ENCODE results near the gene SPCS2.
"Not testable (repeated sequence)": the region's sequence is repeated elsewhere in the genome, so short reads cannot be mapped to it uniquely, and the experiment has no call there.

SPCS2 gene

GRCh38 chr11:74954199-74954598 is 5.1 kb downstream of the SPCS2 start:
- Histone ChIP-seq H2AFZ (ENCODE audit: low read depth, low read length) (no peak overlapping the region), H3K9me3 (ENCODE audit: low read length) (peaks cover 2% of the 10 kb centered on the region), H3K36me3 (ENCODE audit: insufficient read depth, low read length) (peaks cover 22% of the 10 kb centered on the region), H3K27me3 (ENCODE audit: insufficient read depth, low read length) (no peaks in the 10 kb centered on the region), H3K4me3 (ENCODE audit: low read length) (no peak overlapping the region), H3K4me1 (ENCODE audit: insufficient read depth, low read length) (peaks cover 11% of the 10 kb centered on the region)

GRCh38 chr11:74956397-74957015 is 7.4 kb downstream of the SPCS2 start:
- H3K36me3 ChIP-seq (ENCODE audit: insufficient read depth, low read length), result peaks cover 20% of the 10 kb centered on the region
- peaks cover 4% of the 10 kb centered on the region for H3K4me1 ChIP-seq (ENCODE audit: insufficient read depth, low read length)
- no peaks in the 10 kb centered on the region for H3K27me3 ChIP-seq (ENCODE audit: insufficient read depth, low read length)
- H3K9me3 ChIP-seq (ENCODE audit: low read length), result peaks cover 2% of the 10 kb centered on the region
- no peak overlapping the region for H3K4me3 ChIP-seq (ENCODE audit: low read length)
- H2AFZ ChIP-seq (ENCODE audit: low read depth, low read length), result no peak overlapping the region

- peaks cover 4% of the 10 kb centered on the region for H3K4me1 ChIP-seq (ENCODE audit: insufficient read depth, low read length)
- H3K4me3 ChIP-seq (ENCODE audit: low read length), result no peak overlapping the region
- peaks cover 14% of the 10 kb centered on the region for H3K36me3 ChIP-seq (ENCODE audit: insufficient read depth, low read length)
- H2AFZ ChIP-seq (ENCODE audit: low read depth, low read length), result no peak overlapping the region
- H3K27me3 ChIP-seq (ENCODE audit: insufficient read depth, low read length), result no peaks in the 10 kb centered on the region
- H3K9me3 ChIP-seq (ENCODE audit: low read length), result peaks cover 2% of the 10 kb centered on the region
Measured at GRCh38 chr11:74957937-74958629, 9.0 kb downstream of the SPCS2 start.

- H3K4me1 ChIP-seq (ENCODE audit: insufficient read depth, low read length); H2AFZ ChIP-seq (ENCODE audit: low read depth, low read length); H3K4me3 ChIP-seq (ENCODE audit: low read length); H3K27me3 ChIP-seq (ENCODE audit: insufficient read depth, low read length); H3K9me3 ChIP-seq (ENCODE audit: low read length): not testable (repeated sequence)
- peaks cover 12% of the 10 kb centered on the region for H3K36me3 ChIP-seq (ENCODE audit: insufficient read depth, low read length)
Measured at GRCh38 chr11:74960128-74960527, 11.1 kb downstream of the SPCS2 start.

- H3K36me3 ChIP-seq (ENCODE audit: insufficient read depth, low read length), result peaks cover 54% of the 10 kb centered on the region
Measured at GRCh38 chr11:74966651-74967050, 17.6 kb downstream of the SPCS2 start.

GRCh38 chr11:74970852-74971395 is 21.9 kb downstream of the SPCS2 start:
- Histone ChIP-seq H3K4me3 (ENCODE audit: low read length) (no peak overlapping the region), H3K27me3 (ENCODE audit: insufficient read depth, low read length) (no peaks in the 10 kb centered on the region), H3K36me3 (ENCODE audit: insufficient read depth, low read length) (peaks cover 73% of the 10 kb centered on the region), H2AFZ (ENCODE audit: low read depth, low read length) (no peak overlapping the region), H3K9me3 (ENCODE audit: low read length) (peaks cover 2% of the 10 kb centered on the region), H3K4me1 (ENCODE audit: insufficient read depth, low read length) (no peaks in the 10 kb centered on the region)

More at GRCh38 chr11:74966651-74967050, 17.6 kb downstream of the SPCS2 start:
- no peak overlapping the region for H2AFZ ChIP-seq (ENCODE audit: low read depth, low read length)
- no peaks in the 10 kb centered on the region for H3K9me3 ChIP-seq (ENCODE audit: low read length)
- H3K4me3 ChIP-seq (ENCODE audit: low read length), result no peak overlapping the region
- H3K27me3 ChIP-seq (ENCODE audit: insufficient read depth, low read length), result no peaks in the 10 kb centered on the region
- no peaks in the 10 kb centered on the region for H3K4me1 ChIP-seq (ENCODE audit: insufficient read depth, low read length)

- no peaks in the 10 kb centered on the region for H3K27me3 ChIP-seq (ENCODE audit: insufficient read depth, low read length)
Measured at GRCh38 chr11:74971424-74971823, 22.4 kb downstream of the SPCS2 start.

GRCh38 chr11:74978041-74978440 is 29.0 kb downstream of the SPCS2 start:
- Histone ChIP-seq H3K4me1 (ENCODE audit: insufficient read depth, low read length) (no peaks in the 10 kb centered on the region), H3K9me3 (ENCODE audit: low read length) (peaks cover 2% of the 10 kb centered on the region), H3K27me3 (ENCODE audit: insufficient read depth, low read length) (no peaks in the 10 kb centered on the region), H3K36me3 (ENCODE audit: insufficient read depth, low read length) (peaks cover 48% of the 10 kb centered on the region), H3K4me3 (ENCODE audit: low read length) (no peak overlapping the region), H2AFZ (ENCODE audit: low read depth, low read length) (no peak overlapping the region)

More at GRCh38 chr11:74971424-74971823, 22.4 kb downstream of the SPCS2 start:
- Histone ChIP-seq H3K4me3 (ENCODE audit: low read length) (no peak overlapping the region), H3K36me3 (ENCODE audit: insufficient read depth, low read length) (peaks cover 73% of the 10 kb centered on the region), H3K4me1 (ENCODE audit: insufficient read depth, low read length) (no peaks in the 10 kb centered on the region), H2AFZ (ENCODE audit: low read depth, low read length) (no peak overlapping the region), H3K9me3 (ENCODE audit: low read length) (peaks cover 2% of the 10 kb centered on the region)

- peaks cover 32% of the 10 kb centered on the region for H3K36me3 ChIP-seq (ENCODE audit: insufficient read depth, low read length)
Measured at GRCh38 chr11:74980634-74981033, 31.6 kb downstream of the SPCS2 start.

GRCh38 chr11:74981888-74982287 is 32.8 kb downstream of the SPCS2 start:
- Histone ChIP-seq H3K4me1 (ENCODE audit: insufficient read depth, low read length) (no peaks in the 10 kb centered on the region), H3K36me3 (ENCODE audit: insufficient read depth, low read length) (peaks cover 21% of the 10 kb centered on the region), H3K9me3 (ENCODE audit: low read length) (no peaks in the 10 kb centered on the region), H3K4me3 (ENCODE audit: low read length) (no peak overlapping the region), H2AFZ (ENCODE audit: low read depth, low read length) (no peak overlapping the region), H3K27me3 (ENCODE audit: insufficient read depth, low read length) (no peaks in the 10 kb centered on the region)

More at GRCh38 chr11:74980634-74981033, 31.6 kb downstream of the SPCS2 start:
- Histone ChIP-seq H3K4me1 (ENCODE audit: insufficient read depth, low read length) (no peaks in the 10 kb centered on the region), H3K27me3 (ENCODE audit: insufficient read depth, low read length) (no peaks in the 10 kb centered on the region), H2AFZ (ENCODE audit: low read depth, low read length) (no peak overlapping the region), H3K4me3 (ENCODE audit: low read length) (no peak overlapping the region), H3K9me3 (ENCODE audit: low read length) (no peaks in the 10 kb centered on the region)

- Histone ChIP-seq H3K4me1 (ENCODE audit: insufficient read depth, low read length) (no peaks in the 10 kb centered on the region), H3K9me3 (ENCODE audit: low read length) (no peaks in the 10 kb centered on the region), H3K27me3 (ENCODE audit: insufficient read depth, low read length) (no peaks in the 10 kb centered on the region), H3K36me3 (ENCODE audit: insufficient read depth, low read length) (peaks cover 9% of the 10 kb centered on the region), H3K4me3 (ENCODE audit: low read length) (no peak overlapping the region), H2AFZ (ENCODE audit: low read depth, low read length) (no peak overlapping the region)
Measured at GRCh38 chr11:74984070-74984469, 35.0 kb downstream of the SPCS2 start.

- Histone ChIP-seq H3K36me3 (ENCODE audit: insufficient read depth, low read length) (peaks cover 4% of the 10 kb centered on the region), H2AFZ (ENCODE audit: low read depth, low read length) (no peak overlapping the region), H3K4me3 (ENCODE audit: low read length) (no peak overlapping the region), H3K4me1 (ENCODE audit: insufficient read depth, low read length) (no peaks in the 10 kb centered on the region), H3K9me3 (ENCODE audit: low read length) (no peaks in the 10 kb centered on the region), H3K27me3 (ENCODE audit: insufficient read depth, low read length) (no peaks in the 10 kb centered on the region)
Measured at GRCh38 chr11:74984730-74985129, 35.7 kb downstream of the SPCS2 start.

GRCh38 chr11:74988541-74989259 is 39.6 kb downstream of the SPCS2 start, which contains the start of gene NEU3:
Gene NEU3, plus strand, starts transcription at chr11:74988933. Its CDS starts 128 bp downstream, at chr11:74989061.
- H3K9me3 ChIP-seq (ENCODE audit: low read length), result no peaks in the 10 kb centered on the region
- peak within 1 kb of the TSS; percentile 60 for H2AFZ ChIP-seq (ENCODE audit: low read depth, low read length)
- H3K27me3 ChIP-seq (ENCODE audit: insufficient read depth, low read length), result no peaks in the 10 kb centered on the region
- H3K36me3 ChIP-seq (ENCODE audit: insufficient read depth, low read length), result peaks cover 6% of the 10 kb centered on the region
- H3K4me1 ChIP-seq (ENCODE audit: insufficient read depth, low read length), result no peaks in the 10 kb centered on the region
- H3K4me3 ChIP-seq (ENCODE audit: low read length), result peak within 1 kb of the TSS; percentile 55
